ENCODE data around the gene ANAPC4.

The ANAPC4 gene

GRCh38 chr4:25379591-25379990 is 2.5 kb downstream of the ANAPC4 start:
- DNase-seq (ENCODE audit: low spot score): no peak

GRCh38 chr4:25383647-25384046 is 6.6 kb downstream of the ANAPC4 start:
- DNase-seq (ENCODE audit: low spot score): no peak

GRCh38 chr4:25386926-25387325 is 9.9 kb downstream of the ANAPC4 start:
- DNase-seq (ENCODE audit: low spot score): no peak

GRCh38 chr4:25397305-25397704 is 20.2 kb downstream of the ANAPC4 start:
- no peak for DNase-seq (ENCODE audit: low spot score)

- no peak for DNase-seq (ENCODE audit: low spot score)
Measured at GRCh38 chr4:25399510-25399909, 22.4 kb downstream of the ANAPC4 start.

GRCh38 chr4:25401066-25401465 is 24.0 kb downstream of the ANAPC4 start:
- DNase-seq (ENCODE audit: low spot score): no peak

GRCh38 chr4:25402521-25402920 is 25.5 kb downstream of the ANAPC4 start:
- DNase-seq (ENCODE audit: low spot score): no peak

GRCh38 chr4:25403699-25404098 is 26.6 kb downstream of the ANAPC4 start:
- no peak for DNase-seq (ENCODE audit: low spot score)

- DNase-seq (ENCODE audit: low spot score): no peak
Measured at GRCh38 chr4:25405453-25405852, 28.4 kb downstream of the ANAPC4 start.

GRCh38 chr4:25406081-25406692 is 29.1 kb downstream of the ANAPC4 start:
- DNase-seq (ENCODE audit: low spot score): no peak

- no peak for DNase-seq (ENCODE audit: low spot score)
Measured at GRCh38 chr4:25410820-25411529, 33.9 kb downstream of the ANAPC4 start.

GRCh38 chr4:25413261-25413660 is 36.2 kb downstream of the ANAPC4 start:
- DNase-seq (ENCODE audit: low spot score): no peak

- no peak for DNase-seq (ENCODE audit: low spot score)
Measured at GRCh38 chr4:25417014-25417413, 40.0 kb downstream of the ANAPC4 start.

GRCh38 chr4:25420931-25421330 is 43.9 kb downstream of the ANAPC4 start:
- DNase-seq (ENCODE audit: low spot score): no peak

GRCh38 chr4:25421816-25422525 is 44.9 kb downstream of the ANAPC4 start:
- DNase-seq (ENCODE audit: low spot score): no peak

- DNase-seq (ENCODE audit: low spot score): no peak
Measured at GRCh38 chr4:25423548-25423947, 46.5 kb downstream of the ANAPC4 start.

- DNase-seq (ENCODE audit: low spot score): no peak
Measured at GRCh38 chr4:25424539-25425228, 47.6 kb downstream of the ANAPC4 start.

GRCh38 chr4:25425361-25425760 is 48.3 kb downstream of the ANAPC4 start:
- no peak for DNase-seq (ENCODE audit: low spot score)

GRCh38 chr4:25427871-25428270 is 50.8 kb downstream of the ANAPC4 start:
- no peak for DNase-seq (ENCODE audit: low spot score)

GRCh38 chr4:25430630-25431029 is 53.6 kb downstream of the ANAPC4 start:
- DNase-seq (ENCODE audit: low spot score): no peak

GRCh38 chr4:25433966-25434827 is 57.1 kb downstream of the ANAPC4 start:
- DNase-seq (ENCODE audit: low spot score): no peak

- no peak for DNase-seq (ENCODE audit: low spot score)
Measured at GRCh38 chr4:25437926-25438325, 60.9 kb downstream of the ANAPC4 start.
